Stimulated activated CD8-positive, alpha-beta memory T cell treated with anti-CD3 and anti-CD28 coated beads, Interleukin-4, amount 100 ng/mL, for 4 hours (primary cell): ENCODE measurements around the gene MARK3.
"Not testable (repeated sequence)": the region's sequence is repeated elsewhere in the genome, so short reads cannot be mapped to it uniquely, and the experiment has no call there.

Experiments used
- DNase-seq, 2 donors: peaks; one replicate each; pipeline ENCODE4 v3.0.0-alpha.2; 2020; ENCODE audit warnings: low read depth in 2 of 2, low spot score in 1 of 2

MARK3 gene

DNA sequence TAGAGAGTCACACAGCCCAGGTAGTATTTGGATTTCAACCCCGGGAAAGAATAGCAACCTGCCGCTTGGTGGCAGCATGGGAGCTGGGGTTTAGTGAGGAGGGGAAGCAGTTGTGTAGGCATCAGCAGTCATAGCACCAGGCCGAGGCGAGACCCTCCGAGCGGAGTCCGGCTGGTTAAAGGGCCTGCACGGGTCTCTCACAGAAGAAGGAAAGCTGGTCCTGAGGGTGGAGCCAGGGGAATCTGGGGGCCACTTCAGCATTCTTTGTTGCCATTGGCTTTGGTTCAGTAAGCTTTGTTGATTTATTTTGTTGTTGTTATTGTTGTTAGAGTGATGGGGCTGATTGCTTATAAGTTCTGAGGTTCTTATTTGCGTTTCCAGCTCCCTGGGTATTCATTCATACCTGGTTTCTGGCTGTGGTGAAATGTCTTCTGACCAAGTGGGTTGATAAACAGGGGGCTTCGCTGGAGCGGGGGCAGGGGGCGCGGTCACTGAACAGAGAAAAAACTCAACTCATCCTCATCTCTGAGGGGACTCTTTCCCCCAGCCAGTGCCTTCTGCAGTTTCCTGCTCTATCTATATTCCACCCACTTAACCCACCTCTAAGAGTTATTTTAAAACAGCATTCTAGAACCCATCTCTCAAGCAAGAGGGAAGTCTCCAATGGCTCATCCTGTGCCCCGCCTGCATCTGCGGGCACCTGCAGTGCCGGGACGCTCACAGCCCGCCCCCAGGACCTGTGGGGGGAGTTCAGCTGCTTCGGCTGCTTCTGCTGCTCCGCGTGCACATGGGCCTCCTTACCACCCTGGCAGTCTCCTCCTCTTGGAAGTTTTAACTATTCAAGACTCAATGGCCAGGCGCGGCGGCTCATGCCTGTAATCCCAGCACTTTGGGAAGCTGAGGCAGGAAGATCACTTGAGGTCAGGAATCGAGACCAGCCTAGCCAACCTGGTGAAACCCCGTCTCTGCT lies 125.8 kb downstream of the MARK3 start:
- no peak for DNase-seq

- not testable (repeated sequence) for DNase-seq
Observed at GRCh38 chr14:103512180-103512579, 127.0 kb downstream of the MARK3 start.

DNA sequence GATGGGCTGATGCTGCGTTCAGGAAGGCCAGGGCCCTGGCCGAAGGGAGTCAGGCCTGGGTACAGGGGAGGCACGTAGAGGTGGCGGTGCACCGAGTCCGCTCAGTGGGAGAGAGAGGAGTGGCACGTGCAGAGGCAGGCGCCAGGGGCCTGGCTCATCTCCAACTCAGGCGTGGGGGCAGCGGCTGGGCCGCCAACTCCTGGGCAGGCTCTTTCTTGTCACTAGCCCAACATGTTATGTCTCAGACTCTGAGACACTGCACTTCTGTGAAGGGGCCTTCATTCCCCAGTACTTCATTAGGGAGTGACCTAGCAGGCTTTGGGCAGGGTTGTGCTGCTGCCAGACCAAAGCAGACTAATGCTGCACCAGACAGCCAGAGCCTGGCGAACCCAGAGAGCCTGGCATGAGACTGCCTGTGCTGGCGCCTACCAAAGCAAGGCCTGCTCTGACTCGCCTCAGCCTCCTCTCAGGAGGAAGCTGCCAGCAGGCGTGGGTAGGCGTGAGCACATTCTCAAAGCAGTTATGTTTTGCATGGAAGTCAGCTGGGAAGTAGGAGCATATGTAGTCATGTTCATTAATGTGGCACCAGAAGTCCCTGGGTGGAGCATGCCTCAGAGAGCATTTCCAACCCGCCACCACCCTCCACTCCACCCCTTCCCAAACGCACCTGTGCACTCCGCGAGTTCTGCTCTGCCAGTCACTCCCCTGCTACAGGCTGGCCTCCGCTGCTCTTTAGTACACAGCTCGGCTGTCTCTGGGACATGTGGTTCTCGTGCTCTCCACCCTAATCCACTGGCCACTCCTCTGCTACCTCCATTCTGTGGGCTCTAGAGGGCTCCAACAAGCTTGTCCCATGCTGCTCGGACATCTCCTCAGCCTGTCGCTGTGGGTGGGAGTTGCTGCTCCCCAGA lies 127.7 kb downstream of the MARK3 start:
- DNase-seq, result no peak

GRCh38 chr14:103514596-103515421 lies 129.6 kb downstream of the MARK3 start:
- DNase-seq, result no peak

DNA sequence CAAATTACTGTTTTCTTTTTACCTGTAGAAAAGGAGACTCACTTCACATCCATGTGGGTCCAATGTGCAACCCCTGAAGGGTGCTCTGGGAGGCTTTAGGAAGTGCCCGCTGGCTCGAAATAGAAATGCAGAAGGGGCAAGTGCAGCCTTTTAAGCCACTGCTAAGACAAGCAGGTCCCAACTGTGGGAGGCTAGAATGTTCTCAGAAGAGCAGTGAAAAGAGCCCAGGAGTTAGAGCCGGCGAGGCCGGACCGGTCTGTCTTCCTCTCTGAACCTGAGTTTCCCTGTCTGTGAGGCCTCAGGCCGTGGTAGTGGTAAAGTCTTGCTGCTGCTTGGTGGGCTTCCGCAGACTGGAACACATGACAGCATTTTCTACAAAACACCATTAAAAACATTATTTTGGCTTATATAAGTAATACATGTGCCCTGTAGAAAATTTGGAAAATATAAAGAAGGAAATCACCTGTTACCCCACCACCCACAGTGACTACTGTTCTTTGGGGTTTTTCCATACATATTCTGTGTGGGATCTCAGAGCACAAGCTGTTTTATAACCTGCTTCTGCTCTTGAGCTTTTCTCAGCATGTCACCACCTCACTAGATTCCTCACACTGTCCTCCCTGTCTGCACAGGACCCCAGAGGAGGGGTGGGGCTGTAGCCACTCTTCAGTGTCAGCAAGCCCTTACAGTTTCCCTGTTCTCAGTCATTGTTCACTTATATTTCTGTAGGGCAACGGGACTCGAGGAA lies 131.4 kb downstream of the MARK3 start:
- no peak for DNase-seq

DNA sequence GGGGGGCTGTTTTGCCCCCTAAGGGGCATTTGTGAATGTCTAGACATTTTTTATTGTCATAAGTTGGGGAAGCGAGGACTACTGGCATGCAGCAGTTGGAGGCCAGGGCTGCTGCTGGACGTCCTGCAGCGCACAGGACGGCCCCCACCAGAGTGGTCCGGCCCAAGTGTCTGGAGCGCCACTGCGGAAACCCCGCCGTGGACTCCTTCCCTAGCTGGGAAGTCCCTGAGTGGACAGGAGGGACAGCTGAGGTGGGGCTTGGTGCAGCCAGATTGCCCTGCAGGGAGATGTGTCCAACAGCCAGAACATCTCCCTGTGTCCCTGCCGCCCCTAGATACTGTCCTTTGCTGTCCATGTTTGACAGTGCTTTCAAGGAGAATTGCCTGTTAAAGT lies 132.0 kb downstream of the MARK3 start:
- no peak for DNase-seq

GRCh38 chr14:103517721-103518421 lies 132.7 kb downstream of the MARK3 start:
- DNase-seq, result no peak

DNA sequence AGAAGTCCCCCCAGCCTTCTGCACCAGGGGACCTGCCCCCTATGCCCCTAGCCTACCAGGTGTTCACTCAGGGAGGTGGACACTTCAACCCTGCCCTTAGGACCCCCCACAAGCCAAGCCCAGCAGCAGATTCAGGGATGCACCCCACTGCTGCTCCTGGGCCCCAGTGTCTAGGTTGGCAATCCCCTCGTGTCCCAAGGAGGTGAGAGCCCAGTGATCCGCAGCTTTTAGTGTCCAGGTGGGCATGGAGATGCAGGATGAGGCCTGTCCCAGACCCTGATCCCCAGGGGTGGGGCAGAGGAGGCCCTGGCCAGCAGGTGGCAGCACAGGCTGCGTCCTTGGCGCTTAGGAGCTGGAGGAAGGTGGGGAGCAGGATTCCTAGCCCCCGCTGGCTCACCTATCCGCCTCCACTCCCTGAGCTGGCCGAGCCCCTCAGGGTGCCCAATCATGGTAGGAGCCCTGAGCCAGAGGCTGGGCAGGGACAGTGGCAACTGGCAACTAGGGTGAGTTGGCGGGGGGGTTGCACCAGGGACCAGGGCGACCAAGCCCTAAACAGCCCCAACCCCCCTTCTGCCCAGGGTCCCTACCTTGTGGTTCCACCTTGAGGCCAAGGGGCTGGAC lies 133.3 kb downstream of the MARK3 start:
- peak in 1 of 2 donors; percentile 38 for DNase-seq

GRCh38 chr14:103519043-103519836 lies 134.0 kb downstream of the MARK3 start:
- DNase-seq, result no peak

GRCh38 chr14:103519837-103520212 lies 134.6 kb downstream of the MARK3 start:
- no peak for DNase-seq

DNA sequence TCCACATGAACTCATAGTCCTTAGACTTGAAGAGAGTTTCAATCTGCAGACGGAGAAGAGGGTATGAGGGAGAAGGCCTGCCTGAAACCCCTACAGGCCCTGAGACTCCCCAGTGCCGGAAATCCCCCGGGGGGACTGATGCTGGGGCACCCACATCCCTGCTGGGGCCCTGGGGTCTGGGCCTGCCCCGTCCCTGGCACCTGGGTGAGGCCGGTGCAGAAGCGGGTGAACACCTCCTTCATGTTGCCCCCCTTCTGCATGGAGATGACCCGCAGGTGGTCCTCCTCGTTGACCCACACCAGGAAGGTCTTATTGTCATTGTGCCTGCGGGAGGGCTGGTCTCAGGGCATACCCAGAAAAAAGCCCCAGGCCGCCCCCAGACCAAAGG lies 135.0 kb downstream of the MARK3 start:
- no peak for DNase-seq

DNA sequence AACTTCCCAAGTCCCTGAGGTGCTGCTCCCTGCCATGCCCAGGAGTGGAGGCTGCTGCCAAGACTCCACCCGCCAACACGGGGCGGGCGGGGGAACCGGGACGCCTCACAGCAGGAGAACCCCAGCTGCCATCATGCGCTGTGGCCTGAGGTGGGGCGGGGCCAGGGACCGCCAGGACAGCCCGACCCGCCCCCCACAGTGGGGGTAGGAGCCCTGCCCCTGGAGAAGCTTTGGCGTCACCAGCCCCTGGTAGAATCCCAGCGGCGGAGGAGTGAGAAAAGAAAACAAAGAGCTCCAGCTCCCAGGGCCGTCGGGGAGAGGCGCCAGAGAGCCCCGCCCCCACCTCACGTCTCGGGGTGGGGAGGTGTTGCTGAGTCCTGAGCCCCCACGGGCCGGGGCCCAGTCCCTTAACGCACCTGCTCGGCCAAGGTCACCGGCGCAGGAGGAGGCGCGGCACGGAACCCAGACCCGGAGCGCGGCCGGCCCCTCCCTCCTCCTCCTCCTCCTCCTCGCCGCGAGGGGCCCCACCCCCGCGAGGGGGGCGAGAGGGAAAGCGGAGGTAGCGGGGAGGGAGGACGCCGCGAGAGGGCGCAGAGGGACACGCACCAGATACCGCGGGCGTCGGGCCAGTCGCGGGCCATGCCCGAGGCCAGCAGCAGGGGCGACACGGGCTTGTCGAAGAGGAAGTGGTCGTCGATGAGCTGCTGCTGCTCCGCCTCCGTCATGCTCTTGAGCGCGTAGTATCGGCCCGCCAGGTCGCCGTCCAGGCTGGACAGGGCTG lies 135.6 kb downstream of the MARK3 start:
- DNase-seq, result peak; percentile 46

DNA sequence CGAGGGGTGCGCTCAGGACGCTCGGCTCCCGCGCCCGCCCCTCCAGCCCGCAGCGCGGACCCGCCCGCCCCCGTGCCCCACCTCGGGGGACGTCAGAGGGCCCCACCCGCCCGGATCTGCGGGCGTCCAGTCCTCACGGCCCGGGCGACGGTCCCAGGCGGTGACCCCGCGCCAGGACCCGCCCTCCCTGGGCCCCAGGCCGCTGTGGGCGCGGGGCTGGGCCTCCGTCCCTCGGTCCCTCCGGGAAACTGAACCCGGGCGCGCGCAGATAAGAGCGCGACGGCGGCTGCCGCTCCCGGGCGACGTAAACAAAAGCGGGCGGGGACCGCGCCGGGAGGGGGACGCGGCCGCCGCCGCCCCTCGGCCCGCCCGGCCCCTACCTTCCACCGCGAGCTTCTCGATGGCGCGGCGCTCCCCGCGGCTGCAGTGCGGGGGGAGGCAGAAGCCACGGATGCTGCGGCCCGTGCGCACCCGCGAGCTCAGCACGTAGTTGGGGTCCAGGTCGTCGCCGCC lies 136.3 kb downstream of the MARK3 start:
- no peak for DNase-seq

- no peak for DNase-seq
Observed at GRCh38 chr14:103521951-103522563, 136.8 kb downstream of the MARK3 start.

DNA sequence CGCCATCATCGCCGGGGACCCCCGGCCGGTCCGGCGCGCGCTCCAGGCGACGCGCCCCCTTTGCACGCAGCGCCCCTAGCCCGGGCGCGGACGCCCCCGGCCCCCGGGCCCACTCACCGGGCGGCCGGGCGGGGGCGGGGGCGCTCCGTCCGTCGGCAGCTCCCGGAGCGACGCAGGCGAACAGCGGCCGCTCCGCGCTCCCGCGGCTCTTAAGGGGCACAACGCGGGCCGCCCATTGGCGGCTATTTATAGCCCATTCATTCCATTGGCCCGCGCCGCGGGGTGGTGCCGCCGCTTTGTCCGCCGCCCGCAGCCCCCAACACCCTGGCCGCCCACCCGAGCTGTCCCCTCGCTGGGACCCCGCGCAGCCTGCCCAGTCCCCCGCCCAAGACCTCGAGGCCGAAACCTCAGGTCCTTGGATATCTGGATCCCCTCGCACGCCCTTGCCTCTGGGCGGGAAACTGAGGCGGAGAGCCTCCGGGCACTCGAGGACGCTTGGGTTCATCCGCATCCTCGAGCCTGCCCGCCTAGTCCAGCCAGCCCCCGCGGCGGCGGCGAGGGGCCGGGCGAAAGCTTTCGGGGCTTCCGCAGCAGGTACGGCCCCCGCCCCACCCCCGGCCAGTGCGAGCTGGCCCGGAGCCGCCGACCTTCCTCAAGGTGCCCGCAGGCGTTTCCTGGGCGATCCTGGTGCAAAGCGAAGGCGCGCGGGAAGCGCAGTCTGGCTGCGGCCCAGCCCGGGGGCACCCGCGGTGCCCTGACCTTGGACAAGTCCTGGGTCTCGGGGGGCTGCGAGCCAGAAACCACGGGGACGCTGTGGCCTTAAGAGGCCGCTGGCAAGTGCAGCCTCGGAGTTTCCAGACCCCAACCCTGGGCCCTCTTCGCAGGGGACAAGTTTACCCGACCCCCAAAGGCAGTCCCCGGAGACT lies 137.7 kb downstream of the MARK3 start, which contains the start of gene CKB:
Gene CKB (minus strand): TSS at position 182 of the 926 bp plus-strand sequence. CDS start 337 bp downstream, outside the sequence.
- DNase-seq, result no peak

GRCh38 chr14:103523575-103523954 lies 138.3 kb downstream of the MARK3 start:
- no peak for DNase-seq
